Stimulated activated CD8-positive, alpha-beta memory T cell treated with anti-CD3 and anti-CD28 coated beads, Interleukin-2, amount 100 ng/mL, for 48 hours (primary cell): ENCODE data around the gene RALGAPA2.
A peak's percentile ranks its signal among the peaks of the same experiment; 100 is the strongest.

ENCODE experiments used
- DNase-seq, 2 donors: peaks; one replicate each; pipeline ENCODE4 v3.0.0-alpha.2; 2020; ENCODE audit warnings: low read depth in 2 of 2

RALGAPA2 gene

GRCh38 chr20:20404633-20405032 lies 307.8 kb downstream of the RALGAPA2 start:
- no peak for DNase-seq

- DNase-seq = no peak
Observed at GRCh38 chr20:20401991-20402390, 310.5 kb downstream of the RALGAPA2 start.

DNA sequence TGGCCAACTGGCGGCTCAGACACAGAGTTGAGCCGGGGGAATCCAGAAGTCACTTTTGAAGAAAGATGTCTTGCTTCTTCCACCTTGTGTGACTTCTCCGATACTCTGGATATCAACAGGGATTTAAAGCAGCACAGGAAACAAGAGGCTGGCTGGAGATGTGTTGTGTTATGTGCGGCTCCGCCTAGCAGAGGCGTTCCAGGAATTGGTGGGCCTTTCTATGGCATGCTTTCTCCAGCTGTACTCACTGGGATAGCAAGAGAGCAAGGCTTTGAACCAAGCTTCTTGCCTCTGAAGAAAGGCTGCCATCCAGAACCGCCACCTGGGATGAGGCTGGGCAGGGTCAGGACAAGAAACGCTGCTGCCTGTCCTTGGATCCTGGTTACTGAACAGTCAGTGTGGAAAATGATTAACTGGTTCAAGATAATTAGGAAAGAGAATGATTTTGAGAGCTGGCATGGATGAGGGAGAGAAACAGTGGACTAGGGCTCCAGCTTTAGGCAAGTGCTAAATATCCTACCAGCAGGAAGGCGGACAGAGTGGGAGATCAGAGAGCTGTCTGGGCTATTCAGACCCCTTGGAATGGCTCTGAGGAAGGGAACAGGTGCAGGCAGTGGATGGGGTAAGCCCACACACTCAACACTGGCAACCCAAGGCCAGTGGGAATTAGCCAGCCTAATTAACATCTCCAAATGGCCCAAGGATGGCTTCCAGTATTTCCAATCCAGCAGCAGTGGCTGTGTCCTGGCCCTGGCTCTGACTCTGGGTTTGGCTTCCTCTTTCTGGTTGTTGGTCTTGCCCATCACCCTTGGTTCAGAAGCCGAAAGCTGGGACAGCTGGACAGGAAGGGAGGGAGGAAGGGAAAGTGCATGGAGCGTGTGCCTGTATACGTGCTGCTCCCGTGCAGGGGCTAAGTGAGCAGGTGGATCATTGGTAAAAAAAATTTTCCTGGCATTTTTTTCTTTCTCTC lies 312.6 kb downstream of the RALGAPA2 start:
- no peak for DNase-seq

DNA sequence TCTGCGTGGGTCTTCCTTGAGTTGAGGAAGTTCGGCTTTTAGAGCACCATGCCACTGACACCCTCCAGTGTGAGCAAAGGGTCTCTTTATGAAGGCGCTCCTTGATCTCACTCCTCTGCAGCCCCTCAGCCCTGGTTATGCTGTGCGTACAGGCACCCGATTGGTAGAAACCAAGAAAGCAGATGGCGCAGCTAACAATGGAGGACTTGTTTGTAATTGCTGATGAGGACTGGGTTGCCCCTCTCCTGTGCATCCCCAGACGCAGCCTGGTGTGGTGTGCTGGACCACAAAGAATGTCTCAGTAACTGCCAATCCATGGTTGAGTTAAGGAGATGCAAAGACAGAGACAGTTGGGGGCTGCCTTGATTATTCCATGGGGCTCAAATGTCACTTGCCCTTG lies 314.3 kb downstream of the RALGAPA2 start:
- DNase-seq = no peak

GRCh38 chr20:20396794-20397193 lies 315.6 kb downstream of the RALGAPA2 start:
- DNase-seq = no peak

GRCh38 chr20:20395903-20396568 lies 316.4 kb downstream of the RALGAPA2 start:
- DNase-seq = no peak

GRCh38 chr20:20395087-20395486 lies 317.4 kb downstream of the RALGAPA2 start:
- DNase-seq = no peak

- no peak for DNase-seq
Observed at GRCh38 chr20:20393207-20394120, 319.0 kb downstream of the RALGAPA2 start.

DNA sequence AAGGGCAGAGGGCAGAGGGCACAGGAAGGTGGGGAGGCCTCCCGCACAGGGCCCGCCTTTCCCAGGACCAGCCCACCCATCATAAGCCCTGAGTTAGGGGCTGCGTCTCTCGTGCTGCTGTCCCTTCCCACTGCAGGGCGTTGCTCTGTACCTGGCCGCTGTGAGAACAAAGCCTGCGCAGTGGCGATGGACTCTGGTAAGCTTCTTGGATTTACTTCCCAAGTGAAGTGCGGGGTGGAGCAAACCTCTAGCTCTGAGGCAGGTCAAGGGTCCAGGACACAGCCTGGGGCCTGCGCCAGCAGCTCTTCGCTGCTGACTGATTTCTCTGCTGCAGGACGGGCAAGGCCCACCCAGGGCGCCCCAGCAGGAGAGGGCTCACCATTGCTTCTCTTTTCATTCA lies 320.7 kb downstream of the RALGAPA2 start:
- no peak for DNase-seq

GRCh38 chr20:20391115-20391514 lies 321.3 kb downstream of the RALGAPA2 start:
- no peak for DNase-seq

DNA sequence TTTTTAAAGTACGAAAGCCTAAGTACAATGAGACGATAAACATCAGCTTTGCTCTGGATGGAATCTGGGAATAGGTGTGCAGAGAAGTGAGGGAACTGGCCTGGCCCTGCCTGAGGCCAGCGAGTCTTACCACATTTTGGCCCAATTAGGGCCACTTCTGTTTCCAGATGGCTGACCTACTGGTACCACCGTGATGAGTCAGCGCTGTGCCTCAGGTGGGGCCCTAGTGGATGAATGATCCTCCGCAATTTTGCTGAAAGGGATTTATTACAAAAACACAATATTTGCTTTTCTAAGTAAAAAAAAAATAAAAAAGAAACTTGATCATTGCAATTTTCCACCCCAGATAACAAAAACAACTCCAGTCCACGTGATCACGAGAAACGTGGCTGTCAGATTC lies 322.1 kb downstream of the RALGAPA2 start:
- no peak for DNase-seq

DNA sequence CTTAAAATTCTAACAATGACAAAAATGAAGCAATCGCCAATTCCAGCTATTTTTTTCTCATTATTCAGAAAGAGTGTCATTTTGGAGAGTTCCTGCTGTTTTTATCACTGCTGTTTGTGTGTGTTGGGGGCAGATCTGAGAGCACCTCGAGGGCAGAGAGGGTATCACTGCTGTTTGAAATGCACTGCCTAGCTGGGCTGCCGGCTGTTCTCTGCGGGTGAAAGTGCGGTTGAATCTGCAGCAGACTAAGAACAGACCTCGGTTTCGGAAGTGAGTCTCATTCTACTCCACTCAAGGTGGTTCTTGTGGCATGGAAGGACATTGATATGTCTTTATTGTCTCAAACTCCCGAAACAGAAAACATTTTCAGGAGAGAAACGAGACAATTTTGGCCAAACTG lies 326.3 kb downstream of the RALGAPA2 start:
- no peak for DNase-seq

GRCh38 chr20:20375862-20376261 lies 336.6 kb downstream of the RALGAPA2 start:
- no peak for DNase-seq

DNA sequence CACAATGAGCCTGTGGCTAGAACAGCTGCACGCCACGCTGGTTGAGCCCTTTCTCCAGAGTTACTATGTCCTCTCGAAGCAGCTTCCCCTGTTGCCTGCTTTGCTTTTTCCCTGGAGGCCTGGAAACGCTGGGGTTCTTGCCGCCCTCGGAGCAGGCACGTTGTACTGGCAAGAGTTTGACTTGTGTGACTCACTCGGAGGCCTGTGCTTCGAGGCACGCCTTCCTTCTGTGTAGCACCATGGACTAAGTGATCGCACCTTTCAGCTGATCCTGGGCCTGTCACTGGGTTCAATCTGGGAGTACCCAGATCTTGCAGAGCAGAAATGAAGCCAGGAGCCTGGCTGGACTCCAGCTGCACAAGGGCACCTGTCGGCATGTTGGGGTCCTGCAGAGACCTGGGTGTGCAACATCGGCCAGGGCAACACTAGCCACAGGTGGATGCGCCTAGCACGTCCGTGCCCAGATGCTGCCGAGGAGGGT lies 339.3 kb downstream of the RALGAPA2 start:
- no peak for DNase-seq

GRCh38 chr20:20371681-20372080 lies 340.8 kb downstream of the RALGAPA2 start:
- no peak for DNase-seq

DNA sequence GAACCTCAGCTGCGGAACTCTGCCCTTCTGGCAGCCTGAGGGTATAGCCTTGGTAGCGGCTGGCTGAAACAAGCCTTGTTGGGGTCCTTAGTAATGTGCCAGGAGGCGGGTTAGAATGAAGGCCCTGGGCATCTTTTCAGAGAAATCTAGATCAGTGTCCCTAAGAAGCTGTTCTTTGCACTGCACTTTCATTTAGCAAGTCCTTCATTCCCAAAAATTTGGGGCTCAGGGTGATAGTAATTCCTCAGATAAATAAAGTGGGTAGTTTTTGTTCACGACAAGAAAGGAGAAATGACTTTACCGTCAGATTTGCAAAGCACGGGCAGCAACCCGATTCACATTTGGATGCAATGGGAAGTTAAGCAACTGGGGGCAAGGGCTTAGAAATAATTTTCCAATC lies 341.4 kb downstream of the RALGAPA2 start:
- no peak for DNase-seq

GRCh38 chr20:20370094-20370575 lies 342.3 kb downstream of the RALGAPA2 start:
- no peak for DNase-seq

DNA sequence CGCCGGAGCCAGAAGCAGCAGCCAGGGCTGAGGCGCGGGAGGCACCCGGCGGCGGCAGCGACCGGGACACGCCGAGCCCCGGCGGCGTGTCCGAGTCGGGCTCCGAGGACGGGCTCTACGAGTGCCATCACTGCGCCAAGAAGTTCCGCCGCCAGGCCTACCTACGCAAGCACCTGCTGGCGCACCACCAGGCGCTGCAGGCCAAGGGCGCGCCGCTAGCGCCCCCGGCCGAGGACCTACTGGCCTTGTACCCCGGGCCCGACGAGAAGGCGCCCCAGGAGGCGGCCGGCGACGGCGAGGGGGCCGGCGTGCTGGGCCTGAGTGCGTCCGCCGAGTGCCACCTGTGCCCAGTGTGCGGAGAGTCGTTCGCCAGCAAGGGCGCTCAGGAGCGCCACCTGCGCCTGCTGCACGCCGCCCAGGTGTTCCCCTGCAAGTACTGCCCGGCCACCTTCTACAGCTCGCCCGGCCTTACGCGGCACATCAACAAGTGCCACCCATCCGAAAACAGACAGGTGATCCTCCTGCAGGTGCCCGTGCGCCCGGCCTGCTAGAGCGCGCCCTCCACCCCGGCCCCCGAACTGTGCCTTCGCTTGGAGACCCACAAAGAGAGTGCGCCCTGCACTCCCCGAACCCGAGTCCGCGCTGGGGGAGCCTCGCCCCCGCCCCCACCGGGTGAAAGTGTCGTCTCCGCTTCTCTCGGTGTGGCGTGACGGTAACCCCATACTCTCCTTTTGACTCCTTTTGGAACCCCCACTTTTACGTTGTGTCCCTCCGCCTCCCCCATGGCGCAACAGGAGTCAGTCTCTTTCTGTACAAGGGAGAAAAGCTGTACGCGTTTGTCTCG lies 343.0 kb downstream of the RALGAPA2 start:
- DNase-seq = no peak

DNA sequence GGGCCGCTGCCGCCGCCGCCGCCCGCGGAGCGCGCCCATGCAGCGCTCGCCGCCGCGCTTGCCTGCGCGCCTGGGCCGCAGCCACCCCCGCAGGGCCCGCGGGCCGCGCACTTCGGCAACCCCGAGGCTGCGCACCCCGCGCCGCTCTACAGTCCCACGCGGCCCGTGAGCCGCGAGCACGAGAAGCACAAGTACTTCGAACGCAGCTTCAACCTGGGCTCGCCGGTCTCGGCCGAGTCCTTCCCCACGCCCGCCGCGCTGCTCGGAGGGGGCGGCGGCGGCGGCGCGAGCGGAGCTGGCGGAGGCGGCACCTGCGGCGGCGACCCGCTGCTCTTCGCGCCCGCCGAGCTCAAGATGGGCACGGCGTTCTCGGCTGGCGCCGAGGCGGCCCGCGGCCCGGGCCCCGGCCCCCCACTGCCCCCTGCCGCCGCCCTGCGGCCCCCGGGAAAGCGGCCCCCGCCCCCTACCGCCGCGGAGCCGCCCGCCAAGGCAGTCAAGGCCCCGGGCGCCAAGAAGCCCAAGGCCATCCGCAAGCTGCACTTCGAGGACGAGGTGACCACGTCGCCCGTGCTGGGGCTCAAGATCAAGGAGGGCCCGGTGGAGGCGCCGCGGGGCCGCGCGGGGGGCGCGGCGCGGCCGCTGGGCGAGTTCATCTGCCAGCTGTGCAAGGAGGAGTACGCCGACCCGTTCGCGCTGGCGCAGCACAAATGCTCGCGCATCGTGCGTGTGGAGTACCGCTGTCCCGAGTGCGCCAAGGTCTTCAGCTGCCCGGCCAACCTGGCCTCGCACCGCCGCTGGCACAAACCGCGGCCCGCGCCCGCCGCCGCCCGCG lies 343.8 kb downstream of the RALGAPA2 start:
- DNase-seq = peak in 1 of 2 donors; percentile 5
